ENCODE data around the gene TPRG1L.
A peak's percentile ranks its signal among the peaks of the same experiment; 100 is the strongest.

The TPRG1L gene

DNA sequence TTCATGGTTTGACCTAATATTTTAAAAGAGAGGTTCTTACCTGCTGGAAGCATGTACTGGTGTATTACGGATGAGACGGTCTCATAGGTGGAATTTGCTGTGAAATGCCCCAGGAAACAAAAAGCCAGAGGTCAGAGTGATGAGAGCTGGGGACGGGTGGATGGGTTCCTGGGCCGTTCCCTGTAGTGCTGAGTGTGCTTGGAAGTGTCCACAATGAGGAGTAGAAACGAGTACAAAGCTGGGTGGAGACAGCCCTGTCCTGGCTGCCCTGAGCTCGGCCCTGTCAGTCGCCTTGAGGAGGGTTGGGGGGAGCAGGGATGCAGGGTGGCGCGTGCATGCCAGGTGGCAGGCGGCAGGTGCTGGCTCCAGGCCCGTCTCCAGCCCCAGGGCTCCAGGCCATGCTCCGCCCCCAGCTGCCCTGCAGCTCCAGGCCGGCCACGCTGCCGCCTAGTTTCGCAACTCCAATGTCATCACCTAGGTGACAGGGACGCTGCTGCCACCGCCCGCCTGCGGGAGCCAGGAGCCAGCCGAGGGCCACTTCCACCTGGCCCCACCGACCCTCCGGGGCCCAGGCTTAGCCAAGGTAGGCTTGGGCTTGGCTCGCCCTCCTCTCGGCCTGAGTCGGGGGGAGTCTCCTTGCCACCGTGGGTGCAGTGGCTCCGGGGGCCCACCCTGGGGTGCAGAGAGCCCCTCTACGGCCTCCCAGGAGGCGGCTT, 43.9 kb downstream of the TPRG1L start:
- DNase-seq = no peak

DNA sequence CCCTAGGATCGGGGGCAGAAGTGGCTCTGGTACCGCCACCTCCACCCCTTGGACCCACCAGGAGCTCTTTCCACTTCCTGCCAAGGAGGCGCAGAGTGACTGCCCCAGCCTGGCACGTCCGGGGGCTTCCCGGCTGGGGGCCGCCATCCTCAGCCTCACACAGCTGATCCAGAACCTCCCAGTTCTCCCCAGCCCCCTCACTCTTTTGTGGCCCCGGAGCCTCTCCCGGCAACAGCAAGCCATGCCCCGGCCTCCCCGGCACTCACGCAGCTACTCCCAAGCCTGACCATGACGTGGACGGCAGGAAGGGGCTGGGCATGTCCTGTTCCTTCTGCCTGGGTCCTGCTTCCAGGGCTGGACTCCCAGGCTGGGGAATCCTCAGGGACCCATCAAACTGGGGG, 44.6 kb downstream of the TPRG1L start:
- no peak for DNase-seq

DNA sequence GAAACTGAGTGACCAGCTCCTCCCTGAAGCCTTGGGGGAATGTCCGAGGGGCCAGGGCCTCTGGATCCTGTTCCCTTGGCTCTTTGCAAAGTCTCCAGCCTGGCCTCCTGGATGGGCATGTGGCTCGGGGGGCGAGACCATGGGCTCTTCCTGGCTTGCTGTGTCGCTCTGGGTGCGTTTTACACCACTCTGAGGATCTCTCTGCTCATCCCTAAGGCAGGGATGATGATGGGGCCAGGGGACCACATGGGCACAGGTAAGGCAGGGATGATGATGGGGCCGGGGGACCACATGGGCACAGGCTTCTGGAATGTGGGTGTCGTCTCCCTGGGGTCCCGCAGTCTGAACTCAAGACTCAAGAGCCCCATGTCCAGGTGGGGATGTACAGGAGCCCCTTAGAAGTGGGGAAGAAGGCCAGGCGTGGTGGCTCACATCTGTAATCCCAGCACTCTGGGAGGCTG, 45.2 kb downstream of the TPRG1L start:
- DNase-seq = no peak

DNA sequence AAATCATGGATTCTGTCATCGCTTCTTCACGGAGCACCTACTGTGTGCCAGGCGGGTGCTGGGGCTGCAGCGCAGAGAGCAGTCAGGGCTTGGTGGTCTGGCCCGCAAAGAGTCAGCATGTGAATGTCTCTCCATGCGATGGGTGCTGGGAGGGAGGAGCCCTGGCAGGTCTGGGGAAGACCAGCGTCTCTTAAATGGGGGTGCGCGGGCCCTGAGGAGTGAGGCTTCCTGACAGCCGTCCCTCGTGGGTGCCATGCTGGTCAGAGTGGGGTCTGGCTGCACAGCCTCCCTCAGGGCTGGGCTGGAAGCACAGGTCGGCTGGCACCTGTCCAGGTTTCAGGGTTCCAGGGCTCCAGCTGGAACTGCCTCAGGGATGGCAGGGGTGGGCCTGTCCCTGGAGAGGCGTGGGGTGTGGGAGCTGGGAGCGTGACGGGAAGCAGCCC, 46.0 kb downstream of the TPRG1L start:
- DNase-seq = no peak

DNA sequence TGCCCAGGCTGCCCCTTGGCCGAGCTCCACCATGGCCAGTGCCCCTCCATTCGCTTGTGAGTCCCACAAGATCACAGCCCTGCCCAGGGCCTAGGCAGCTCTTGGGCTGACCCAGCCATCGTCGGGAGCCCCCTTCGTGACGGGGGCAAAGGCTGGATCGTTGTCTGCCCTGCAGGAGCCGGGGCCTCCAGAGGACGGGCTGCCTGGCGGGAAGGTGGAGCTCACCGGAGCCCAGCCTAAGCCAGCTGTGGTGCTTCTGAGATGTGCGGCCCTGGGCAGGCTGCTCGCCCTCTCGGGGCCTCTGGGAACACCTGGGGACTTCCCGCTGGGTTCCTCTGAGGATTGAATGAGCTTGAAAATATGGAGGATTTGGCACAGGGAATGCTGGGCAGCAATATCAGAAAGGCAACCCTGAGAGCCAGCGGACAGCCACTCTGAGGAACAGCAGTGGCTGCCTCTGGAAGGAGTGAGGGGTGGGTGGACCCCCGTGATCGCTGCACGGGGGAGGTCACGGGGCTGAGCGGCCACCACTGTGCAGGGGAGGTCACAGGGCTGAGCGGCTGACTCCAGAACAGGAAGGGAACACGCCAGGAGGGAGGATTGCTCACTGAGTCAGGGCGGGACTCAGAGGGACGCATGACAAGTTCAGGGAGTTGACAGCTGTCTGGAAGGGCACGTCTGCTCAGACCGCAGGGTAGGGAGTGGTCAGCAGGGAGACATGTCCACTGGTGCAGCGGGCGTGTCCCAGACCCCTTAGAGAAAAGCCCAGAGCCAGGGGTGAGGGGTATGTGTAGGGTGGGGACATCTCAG, 46.8 kb downstream of the TPRG1L start:
- DNase-seq = no peak

DNA sequence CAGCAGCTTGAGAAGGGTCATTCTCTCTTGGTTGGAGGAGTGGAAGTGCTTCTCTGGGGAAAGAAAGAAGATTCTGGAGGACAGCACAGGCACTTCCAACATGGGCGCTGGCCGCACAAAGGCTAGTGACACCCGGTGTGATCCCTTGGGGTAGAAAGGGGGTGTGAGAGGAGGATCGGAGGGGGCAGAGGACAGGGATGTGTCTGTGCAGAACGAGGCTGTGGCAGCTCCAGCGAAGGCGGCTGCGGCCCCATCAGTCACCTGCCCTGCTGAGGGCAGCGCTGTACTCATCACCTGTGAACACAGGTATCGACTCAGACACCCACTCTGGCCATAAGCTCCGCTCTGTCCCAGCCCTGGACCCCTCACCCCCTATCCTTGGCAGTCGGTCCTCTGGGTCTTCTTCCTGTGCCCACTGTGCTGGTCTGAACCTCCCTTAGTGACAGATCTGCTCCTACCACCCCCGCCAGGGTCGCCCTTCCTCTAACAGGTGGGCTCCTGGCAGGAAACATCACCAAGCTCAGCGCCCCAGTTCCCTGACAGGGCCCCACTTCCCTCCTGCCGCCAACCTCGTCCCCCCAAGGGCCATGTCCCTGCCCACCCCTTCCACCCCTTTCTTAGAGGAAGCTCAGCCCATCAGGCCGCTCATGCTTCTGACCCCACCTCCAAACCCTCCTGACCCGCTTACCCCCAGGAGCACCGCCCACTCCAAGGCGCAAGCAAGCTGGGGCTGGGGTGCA, 47.6 kb downstream of the TPRG1L start:
- no peak for DNase-seq

DNA sequence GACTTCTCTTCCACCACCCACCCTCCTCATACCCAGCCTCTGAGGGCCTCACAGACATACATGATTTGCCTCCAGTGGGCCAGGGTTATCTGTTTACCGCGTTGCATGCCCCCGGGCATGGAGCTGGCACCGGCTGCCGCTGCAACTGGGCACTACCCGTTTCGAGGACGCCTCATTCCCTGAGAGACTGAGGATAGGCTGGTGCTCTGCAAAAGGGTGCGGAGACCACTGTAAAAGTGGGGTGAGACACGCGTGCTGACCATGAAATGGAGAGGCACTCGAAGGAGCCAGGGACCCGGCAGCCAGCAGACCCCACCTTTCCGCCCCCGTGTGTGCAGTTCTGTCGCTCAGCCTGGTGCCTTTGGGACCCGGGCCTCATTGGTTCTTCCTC, 48.2 kb downstream of the TPRG1L start:
- no peak for DNase-seq

DNA sequence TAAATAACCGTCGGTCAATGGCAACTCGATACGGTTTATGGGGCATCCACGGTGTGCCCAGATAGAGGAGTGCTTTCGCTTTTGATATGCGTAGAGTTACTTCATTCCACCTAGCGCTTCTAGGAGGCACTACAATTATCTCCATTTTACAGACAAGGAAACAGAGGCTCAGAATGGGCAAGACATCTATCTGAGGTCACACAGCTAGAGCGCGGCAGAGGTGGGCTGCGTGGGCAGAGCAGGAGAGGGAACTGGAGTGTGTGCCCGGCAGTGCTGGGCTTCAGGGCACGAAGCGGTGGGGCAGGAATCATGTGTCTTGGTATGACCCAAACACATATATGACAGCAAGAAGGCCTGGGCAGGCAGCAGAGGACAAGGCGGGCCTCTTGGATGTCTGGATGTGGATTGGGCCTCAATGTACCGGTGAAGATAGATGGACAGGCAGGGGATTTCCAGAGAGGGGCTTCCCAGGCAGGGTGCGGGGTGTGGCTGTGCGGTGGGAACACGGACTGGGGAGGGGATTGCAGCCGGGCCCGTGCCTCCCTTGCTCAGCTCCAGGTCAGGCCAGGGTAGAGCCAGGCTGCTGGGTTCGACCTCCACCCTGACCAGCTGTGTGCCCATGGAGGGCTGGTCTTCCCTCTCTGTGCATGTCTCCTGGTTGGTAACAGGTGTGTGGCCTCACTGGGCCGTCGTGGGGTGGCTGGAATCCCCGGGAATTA, 48.7 kb downstream of the TPRG1L start:
- DNase-seq = no peak

DNA sequence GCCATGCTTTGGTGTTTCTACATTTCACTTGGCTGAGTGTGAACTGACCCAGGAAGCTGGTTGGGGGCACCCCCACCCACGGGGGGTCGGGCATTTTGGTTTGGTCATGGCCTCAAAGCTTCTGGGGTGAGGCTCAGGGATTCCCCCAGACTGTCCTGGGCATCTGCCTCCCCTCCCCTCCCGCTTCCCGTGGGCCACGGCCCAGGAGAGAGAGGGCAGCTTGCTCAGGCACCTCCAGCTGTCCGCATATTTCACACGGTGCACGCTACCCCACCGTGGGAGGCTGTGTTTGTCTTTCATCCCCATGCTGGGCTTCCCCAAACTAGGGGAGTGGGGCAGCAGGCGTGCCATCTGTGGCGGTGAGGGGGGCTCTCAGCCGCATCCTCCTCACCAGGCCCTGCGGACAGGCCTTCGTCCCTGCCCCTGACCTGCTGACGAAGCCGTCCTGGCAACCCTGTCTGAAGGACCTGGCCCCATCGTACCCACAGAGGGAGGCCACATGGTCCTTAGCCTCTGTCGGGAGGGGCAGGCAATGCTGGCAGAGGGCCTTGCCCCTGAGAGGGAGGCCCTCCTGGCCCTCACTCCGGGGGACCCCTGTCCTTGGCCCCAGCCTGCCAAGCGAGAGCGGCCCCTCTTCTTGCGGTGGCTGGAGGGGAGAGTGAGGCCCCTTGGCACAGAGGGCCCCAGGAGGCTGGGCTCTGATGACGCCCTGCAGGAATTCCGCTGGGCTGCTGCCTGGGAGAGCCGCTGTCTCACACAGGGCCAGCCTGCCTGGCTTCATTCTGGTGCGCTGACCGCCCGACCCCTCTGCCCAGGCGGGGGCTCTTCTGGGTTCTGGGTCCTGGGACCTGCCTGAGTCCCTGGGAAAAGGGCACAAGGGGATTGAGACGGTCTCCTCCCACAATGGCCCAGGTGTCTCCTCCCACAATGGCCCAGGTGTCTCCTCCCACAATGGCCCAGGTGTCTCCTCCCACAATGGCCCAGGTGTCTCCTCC, 49.6 kb downstream of the TPRG1L start:
- peak; percentile 14 for DNase-seq

DNA sequence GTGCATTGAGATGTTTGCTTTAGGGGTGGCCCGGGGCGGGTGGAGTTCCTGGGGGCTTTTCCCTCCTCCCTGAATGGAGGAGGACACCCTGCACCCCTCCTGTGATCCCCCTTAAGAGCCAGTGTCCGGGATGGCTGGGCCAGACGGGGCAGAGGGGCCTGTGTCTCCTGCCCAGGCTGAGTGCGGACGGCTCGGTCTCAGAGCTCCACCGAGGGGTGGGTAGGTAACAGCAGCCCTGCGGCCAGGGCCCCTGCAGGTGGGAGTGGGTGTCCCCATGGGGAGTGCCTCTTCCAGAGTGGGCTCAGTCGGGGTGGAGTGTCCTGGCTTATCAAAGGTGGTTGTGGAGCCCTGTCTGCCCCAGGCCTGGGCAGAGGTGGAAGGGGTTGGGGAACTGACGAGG, 50.6 kb downstream of the TPRG1L start:
- no peak for DNase-seq

DNA sequence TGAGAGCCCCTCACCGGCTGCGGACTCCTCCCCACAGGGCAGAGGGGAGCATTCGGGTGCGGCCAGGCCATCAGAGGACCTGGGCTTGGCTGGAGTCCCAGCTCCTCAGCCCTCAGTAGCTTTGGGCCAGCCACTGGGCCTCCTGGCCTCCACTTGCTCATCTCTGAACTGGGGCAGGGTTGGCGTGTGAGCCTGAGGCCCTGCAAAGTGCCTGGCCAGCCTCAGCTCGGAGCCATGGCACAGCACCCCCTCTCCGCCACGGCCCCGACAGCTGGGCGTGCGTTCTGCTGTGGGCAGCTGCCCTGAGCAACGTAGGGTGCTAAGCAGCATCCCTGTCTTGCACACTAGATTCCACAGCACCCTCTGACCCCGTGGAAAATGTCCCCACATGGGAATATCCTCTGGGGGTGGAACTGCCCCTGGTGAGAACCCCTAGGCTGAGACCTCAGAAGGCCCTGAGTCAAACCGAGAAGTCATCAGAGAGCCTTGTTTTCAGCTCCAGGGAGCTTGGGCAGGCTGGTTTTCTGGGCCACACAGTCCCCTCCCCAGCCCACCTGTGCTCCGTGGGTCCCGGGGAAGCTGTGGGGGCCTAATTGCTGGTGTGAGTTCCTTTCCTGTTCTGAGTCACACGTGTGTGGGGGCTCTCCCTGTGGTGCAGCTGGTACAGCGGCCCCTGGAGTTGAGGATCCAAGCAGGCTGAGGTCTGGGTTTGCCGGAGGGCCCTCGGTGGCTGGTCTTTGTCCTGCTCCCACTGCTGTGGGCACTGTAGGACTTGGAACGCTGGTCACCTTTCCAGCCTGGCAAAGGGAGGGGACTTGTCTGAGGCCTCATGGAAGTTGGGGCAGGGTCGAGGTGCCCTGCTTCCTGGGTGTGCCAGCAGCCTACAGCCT, 52.0 kb downstream of the TPRG1L start:
- DNase-seq = no peak

DNA sequence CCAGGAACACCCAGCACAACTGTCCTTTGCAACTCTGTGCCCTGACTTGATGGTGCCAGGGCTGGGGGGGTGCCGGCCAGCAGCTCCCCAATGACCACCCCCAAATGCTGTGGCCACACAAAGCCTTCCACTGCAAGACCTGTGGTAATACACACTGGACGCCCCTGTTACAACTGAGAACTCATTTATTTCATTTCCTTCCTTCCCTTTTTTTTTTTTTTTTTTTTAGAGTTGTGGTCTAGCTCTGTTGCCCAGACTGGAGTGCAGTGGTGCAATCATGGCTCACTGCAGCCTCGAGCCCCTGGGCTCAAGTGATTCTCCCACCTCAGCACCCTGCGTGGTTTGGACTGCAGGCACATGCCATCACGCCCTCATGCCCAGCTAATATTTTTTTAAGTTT, 52.7 kb downstream of the TPRG1L start:
- no peak for DNase-seq

DNA sequence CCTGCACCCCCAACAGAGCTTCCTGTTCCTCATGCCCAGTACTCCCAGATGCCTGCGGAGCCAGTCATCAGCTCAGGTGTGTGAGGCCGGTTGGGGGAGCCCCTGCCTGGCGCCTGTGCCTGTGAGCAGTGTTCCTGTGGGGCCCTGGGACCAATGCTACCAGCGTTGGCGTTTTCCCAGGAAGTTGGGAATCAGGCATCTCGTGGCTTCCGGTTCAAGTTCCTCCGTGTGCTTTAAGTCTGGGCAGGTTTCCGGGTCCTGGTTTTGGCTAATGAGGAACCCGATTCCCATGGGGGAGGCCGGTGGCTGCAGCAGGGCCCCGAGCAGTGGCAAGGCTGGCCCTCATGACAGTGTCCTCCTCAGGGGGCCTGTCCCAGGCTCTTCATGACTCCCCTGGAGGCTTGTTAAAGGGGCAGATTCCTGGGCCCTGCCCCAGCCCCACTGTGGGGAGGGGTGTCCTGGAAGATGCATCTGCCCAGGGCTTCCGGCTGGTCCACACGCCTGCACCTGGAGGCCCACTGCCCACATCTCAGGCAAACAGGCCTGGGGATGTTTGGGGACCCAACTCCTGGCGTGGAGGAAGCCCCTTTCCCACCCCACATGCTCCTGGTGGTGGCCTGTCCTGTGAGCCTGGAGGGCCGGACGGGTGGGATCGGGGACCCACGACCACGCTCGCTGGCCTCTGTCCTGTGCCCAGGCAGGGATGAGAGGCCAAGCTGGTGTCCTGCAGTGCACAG, 53.7 kb downstream of the TPRG1L start:
- DNase-seq = no peak

DNA sequence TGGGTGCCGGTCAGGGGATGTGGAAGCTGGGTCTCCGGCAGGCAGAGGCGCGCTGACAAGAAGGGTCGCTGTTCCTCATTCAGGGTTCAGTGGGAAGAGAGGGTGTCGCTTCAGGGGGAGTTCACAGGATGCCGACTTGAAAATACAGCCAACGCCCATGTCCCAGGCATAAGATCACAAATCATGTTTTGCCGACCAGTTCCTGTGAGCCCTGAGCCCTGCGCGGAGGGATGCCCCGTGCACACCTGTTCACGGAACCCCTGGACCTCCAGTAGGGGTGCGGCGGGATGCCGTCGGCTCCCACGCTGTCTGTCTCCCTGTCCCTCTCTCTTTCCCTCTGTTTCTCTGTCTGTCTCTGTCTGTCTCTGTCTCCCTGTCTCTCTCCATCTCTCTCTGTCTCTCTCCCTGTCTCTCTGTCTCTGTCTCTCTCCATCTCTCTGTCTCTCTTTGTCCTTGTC, 54.3 kb downstream of the TPRG1L start:
- DNase-seq = no peak

All from NCI-H1694 (cell line).